IMR-90 (cell line): Measurements from ENCODE around the gene POLR2L. TPM values are rescaled to one million over a fixed set of nuclear protein-coding genes. Genes with fewer than 3 reads are reported as not detected.

Experiments
- ATAC-seq: fragments of 200-7000 bp; cut with Tn5 transposase; 2 replicates; pipeline ENCODE4 v1.9.1; 2020; ENCODE audit warnings: low read depth, mild to moderate bottlenecking, moderate library complexity
- BruUV-seq: library from RNA; stranded (reverse); fragments of 400-500 nt; replicated peaks from 2 replicates; lab custom pipeline; 2021; lab: Mats Ljungman, UMichigan
- CTCF ChIA-PET: fragments of 300-600 bp; formaldehyde crosslinking; extraction: SDS; loops from one replicate; lab custom pipeline; 2021; ENCODE audit warnings: antibody characterized with exemption; lab: Yijun Ruan, JAX
- POLR2A ChIA-PET: fragments of 300-600 bp; sonication (Branson Sonifier 250); formaldehyde crosslinking; loops from one replicate; lab custom pipeline; 2022; ENCODE audit warnings: antibody characterized with exemption; ENCODE audit not compliant: unreplicated experiment; lab: Charles Lee
- DNase-seq: peaks from one replicate; pipeline ENCODE4 v3.0.0; 2013
- H2AFZ ChIP-seq: replicated peaks from 2 replicates; pipeline ENCODE3; 2013; ENCODE audit warnings: low read length, mild to moderate bottlenecking; ENCODE audit not compliant: poor library complexity
- H2AK5ac ChIP-seq: 2 replicates; pipeline ENCODE4 v1.6.1; 2013; ENCODE audit warnings: low read depth, low read length, inconsistent platforms
- H2AK9ac ChIP-seq: replicated peaks from 2 replicates; pipeline ENCODE3; 2013; ENCODE audit warnings: mild to moderate bottlenecking, low read depth, low read length, moderate library complexity; ENCODE audit not compliant: poor library complexity
- H2BK120ac ChIP-seq: 2 replicates; pipeline ENCODE4 v1.6.1; 2013; ENCODE audit warnings: low read depth, low read length, inconsistent platforms
- H2BK15ac ChIP-seq: 3 replicates; pipeline ENCODE4 v1.6.1; 2013; ENCODE audit warnings: low read depth, low read length, inconsistent platforms
- H2BK20ac ChIP-seq: 2 replicates; pipeline ENCODE4 v1.6.1; 2013; ENCODE audit warnings: low read depth, mild to moderate bottlenecking, inconsistent platforms, low read length, moderate library complexity
- H2BK5ac ChIP-seq: 2 replicates; pipeline ENCODE4 v1.6.1; 2013; ENCODE audit warnings: mild to moderate bottlenecking, low read depth, low read length, inconsistent platforms; ENCODE audit not compliant: poor library complexity, severe bottlenecking
- H3K14ac ChIP-seq: replicated peaks from 2 replicates; pipeline ENCODE4 v1.6.1; 2013; ENCODE audit warnings: low read depth, low read length, inconsistent platforms
- H3K18ac ChIP-seq: 2 replicates; pipeline ENCODE4 v1.6.1; 2013; ENCODE audit warnings: low read depth, low read length, control low read depth
- H3K23ac ChIP-seq: 2 replicates; pipeline ENCODE4 v1.6.1; 2013; ENCODE audit warnings: low read depth, low read length, inconsistent platforms
- H3K27ac ChIP-seq: 2 replicates; pipeline ENCODE4 v1.5.1; 2013; ENCODE audit warnings: mild to moderate bottlenecking, control low read depth, low read length; ENCODE audit not compliant: insufficient read depth
- H3K27me3 ChIP-seq: 2 replicates; pipeline ENCODE4 v1.6.1; 2013; ENCODE audit warnings: low read length; ENCODE audit not compliant: control insufficient read depth, insufficient read depth
- H3K36me3 ChIP-seq: 2 replicates; pipeline ENCODE4 v1.6.1; 2013; ENCODE audit warnings: low read length, mixed read lengths; ENCODE audit not compliant: control insufficient read depth, insufficient read depth
- H3K4ac ChIP-seq: 2 replicates; pipeline ENCODE4 v1.6.1; 2013; ENCODE audit warnings: low read depth, low read length, inconsistent platforms
- H3K4me1 ChIP-seq: 2 replicates; pipeline ENCODE4 v1.6.1; 2013; ENCODE audit warnings: low read length, mixed read lengths; ENCODE audit not compliant: control insufficient read depth, insufficient read depth
- H3K4me2 ChIP-seq: 2 replicates; pipeline ENCODE4 v1.6.1; 2013; ENCODE audit warnings: low read depth, mild to moderate bottlenecking, control low read depth, low read length, moderate library complexity
- H3K4me3 ChIP-seq: 2 replicates; pipeline ENCODE4 v1.5.1; 2013; ENCODE audit warnings: low read depth, mild to moderate bottlenecking, control low read depth, low read length, moderate library complexity; ENCODE audit not compliant: insufficient read depth
- H3K56ac ChIP-seq: 2 replicates; pipeline ENCODE4 v1.6.1; 2013; ENCODE audit warnings: low read length, inconsistent platforms; ENCODE audit not compliant: insufficient read depth; ENCODE audit errors: extremely low read depth
- H3K79me1 ChIP-seq, 2 experiments: 2 replicates each; pipeline ENCODE4 v1.6.1; 2013; ENCODE audit warnings: low read length in 2 of 2, inconsistent platforms in 1 of 2, low read depth in 1 of 2
- H3K9ac ChIP-seq: 2 replicates; pipeline ENCODE4 v1.6.1; 2013; ENCODE audit warnings: low read depth, low read length, control low read depth
- H3K9me1 ChIP-seq: 2 replicates; pipeline ENCODE4 v1.6.1; 2013; ENCODE audit warnings: low read length, inconsistent platforms; ENCODE audit not compliant: insufficient read depth
- H3K9me3 ChIP-seq: 2 replicates; pipeline ENCODE4 v1.6.1; 2013; ENCODE audit warnings: low read length; ENCODE audit not compliant: control insufficient read depth, insufficient read depth
- H4K20me1 ChIP-seq: 2 replicates; pipeline ENCODE4 v1.6.1; 2013; ENCODE audit warnings: low read length, inconsistent platforms; ENCODE audit not compliant: insufficient read depth
- H4K5ac ChIP-seq: 2 replicates; pipeline ENCODE4 v1.6.1; 2013; ENCODE audit warnings: mild to moderate bottlenecking, low read depth, low read length, control low read depth
- H4K8ac ChIP-seq, 2 experiments: 2 replicates each; pipeline ENCODE4 v1.6.1; 2013; ENCODE audit warnings: low read depth in 2 of 2, low read length in 2 of 2, control low read depth in 1 of 2, inconsistent platforms in 1 of 2
- H4K91ac ChIP-seq: 2 replicates; pipeline ENCODE4 v1.6.1; 2013; ENCODE audit warnings: low read depth, low read length, inconsistent platforms; ENCODE audit not compliant: insufficient read depth
- BHLHE40 ChIP-seq: fragments of 150-350 bp; IDR thresholded peaks from 2 replicates; pipeline ENCODE4 v1.6.1; 2016; ENCODE audit warnings: mild to moderate bottlenecking, low read depth, low read length
- CEBPB ChIP-seq: IDR thresholded peaks from 2 replicates; pipeline ENCODE4 v1.6.1; 2012; ENCODE audit warnings: low read depth, low read length, improper control_type of control experiment
- CHD1 ChIP-seq: IDR thresholded peaks from 2 replicates; pipeline ENCODE4 v1.6.1; 2012; ENCODE audit warnings: low read depth, low read length, improper control_type of control experiment
- CTCF ChIP-seq: conservative IDR thresholded peaks from 2 replicates; pipeline ENCODE4 v1.5.1; 2012; ENCODE audit warnings: mild to moderate bottlenecking, low read depth, low read length, improper control_type of control experiment
- ELK1 ChIP-seq: fragments of 150-350 bp; IDR thresholded peaks from 2 replicates; pipeline ENCODE4 v1.6.1; 2016; ENCODE audit warnings: low read depth, mild to moderate bottlenecking, low read length, moderate library complexity, borderline replicate concordance
- FOS ChIP-seq: fragments of 150-350 bp; IDR thresholded peaks from 2 replicates; pipeline ENCODE4 v1.6.1; 2016; ENCODE audit warnings: low read depth, low read length
- MAZ ChIP-seq: IDR thresholded peaks from 2 replicates; pipeline ENCODE4 v1.6.1; 2012; ENCODE audit warnings: low read depth, mild to moderate bottlenecking, low read length, improper control_type of control experiment, moderate library complexity, borderline replicate concordance
- MXI1 ChIP-seq: IDR thresholded peaks from 2 replicates; pipeline ENCODE4 v1.6.1; 2012; ENCODE audit warnings: low read depth, mild to moderate bottlenecking, low read length, moderate library complexity, borderline replicate concordance
- NFE2L2 ChIP-seq: fragments of 150-350 bp; IDR thresholded peaks from 2 replicates; pipeline ENCODE4 v1.6.1; 2016; ENCODE audit warnings: low read depth, mild to moderate bottlenecking, low read length
- POLR2A ChIP-seq: IDR thresholded peaks from 2 replicates; pipeline ENCODE4 v1.6.1; 2012; ENCODE audit warnings: mild to moderate bottlenecking, low read depth, low read length
- RAD21 ChIP-seq: IDR thresholded peaks from 2 replicates; pipeline ENCODE4 v1.6.1; 2012; ENCODE audit warnings: low read length, improper control_type of control experiment
- RFX5 ChIP-seq: IDR thresholded peaks from 2 replicates; pipeline ENCODE4 v1.8.0; 2012; ENCODE audit warnings: low read depth, mild to moderate bottlenecking, low read length, moderate library complexity
- SMC3 ChIP-seq: fragments of 150-350 bp; IDR thresholded peaks from 2 replicates; pipeline ENCODE4 v1.6.1; 2016; ENCODE audit warnings: low read depth, mild to moderate bottlenecking, antibody characterized with exemption, low read length, moderate library complexity
- WGBS, 2 experiments: methylation state at CpG; one replicate each; pipeline versions ENCODE4 v1.1.5 to v1.1.7; 2013; ENCODE audit warnings: missing lambda C conversion rate in 2 of 2; ENCODE audit not compliant: insufficient read length in 1 of 2; ENCODE audit errors: extremely low coverage in 2 of 2; 5-methylcytosine and 5-hydroxymethylcytosine counted together
- dilution Hi-C: fragments of 300-500 bp; cut with HindIII; formaldehyde crosslinking; loops from one replicate; pipeline ENCODE4 v1.14.3; 2018; ENCODE audit warnings: low sequenced_read_pairs; ENCODE audit not compliant: unreplicated experiment
- in situ Hi-C: fragments of 300-500 bp; cut with MboI; formaldehyde crosslinking; loops from 3 replicates; pipeline ENCODE4 v1.14.3; 2019; ENCODE audit warnings: low sequenced_read_pairs, inconsistent platforms, mixed read lengths
- intact Hi-C: fragments of 100-400 bp; cut with micrococcal nuclease; formaldehyde crosslinking; loops from 2 replicates; pipeline ENCODE4 v1.10.0; 2022
- polyA plus RNA-seq, 3 experiments: library from polyadenylated mRNA; depleted of rRNA; stranded (reverse); fragments of >200 nt; gene quantifications; 2 replicates each; pipeline ENCODE4 v1.2.3, GENCODE V29; 2012; ENCODE audit warnings: low replicate concordance in 1 of 3
- total RNA-seq: library from RNA; depleted of rRNA; stranded (reverse); fragments of >200 nt; gene quantifications from 2 replicates; pipeline ENCODE4 v1.2.3, GENCODE V29; 2012
- TF ChIP-seq, protein P1 (sequence below): fragments of 150-350 bp; IDR thresholded peaks from 2 replicates; pipeline ENCODE4 v1.6.1; 2017; ENCODE audit warnings: mild to moderate bottlenecking, antibody characterized with exemption, low read length, low read depth

The POLR2L gene
- total and polyA plus RNA-seq, 2 of the 4 experiments (the other 2 are of a cell fraction), result 44.4 to 416 TPM

DNA sequence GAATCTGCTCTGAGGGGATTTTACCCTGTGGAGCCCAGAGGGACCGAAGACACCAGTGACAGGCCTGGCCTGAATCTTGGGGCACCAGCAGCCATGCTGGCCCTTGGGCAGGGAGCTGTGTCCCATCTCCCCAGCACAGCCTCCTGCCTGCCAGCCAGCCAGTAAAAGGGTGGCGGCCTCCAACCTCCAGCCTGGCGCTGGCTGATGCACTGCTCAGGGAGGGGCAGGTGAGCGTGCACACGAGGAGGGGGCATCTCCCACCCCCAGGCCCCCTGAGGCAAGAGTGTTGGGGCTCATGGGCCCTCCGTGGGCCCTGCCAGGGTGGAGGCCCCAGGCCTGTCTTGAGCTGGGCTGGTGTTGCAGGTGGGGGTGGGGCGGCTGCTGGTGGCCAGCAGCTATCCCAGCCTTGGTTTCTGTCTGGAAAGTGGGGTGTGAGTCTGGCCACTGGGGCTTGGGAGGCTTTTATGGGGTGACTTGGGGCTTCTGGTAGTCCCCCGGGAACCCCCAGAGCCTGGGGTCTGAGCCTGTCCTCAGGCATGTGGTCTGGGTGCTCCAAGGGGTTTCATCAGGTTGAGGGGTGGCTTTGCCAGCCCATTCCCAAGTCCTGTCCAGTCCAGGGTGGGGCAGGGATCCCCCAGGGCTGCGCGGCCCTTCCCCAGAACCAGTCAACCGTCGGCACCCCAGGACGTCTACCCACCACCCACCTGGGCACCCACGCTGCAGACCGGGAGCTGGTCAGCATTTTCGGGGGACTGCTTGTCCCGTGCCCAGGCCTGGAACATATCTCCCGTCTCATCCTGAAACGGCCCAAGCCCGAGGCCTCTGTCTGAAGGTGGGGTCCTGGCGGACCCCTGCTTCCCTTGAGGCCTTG is 18.1 kb upstream of the POLR2L start:
- Histone ChIP-seq H3K36me3 (peaks cover 31% of the 10 kb centered on the region), H2AK9ac (peak overlapping the region; percentile 53), H2BK15ac (no peak overlapping the region), H3K14ac (no peak overlapping the region), H3K27ac (no peak overlapping the region), H2BK5ac (no peak overlapping the region), H3K4me2 (no peak overlapping the region; the same call in 1 of the 2 replicates), H3K9me1 (peaks cover 3% of the 10 kb centered on the region; the same call in 1 of the 2 replicates), H3K4me1 (peaks cover 12% of the 10 kb centered on the region), H4K20me1 (peaks cover 60% of the 10 kb centered on the region), H3K27me3 (no peaks in the 10 kb centered on the region), H4K91ac (no peak overlapping the region), H2AK5ac (peak overlapping the region; percentile 31; the same call in 1 of the 2 replicates), H3K23ac (no peak overlapping the region), H3K4me3 (no peak overlapping the region), H3K18ac (no peak overlapping the region), H3K9ac (no peak overlapping the region), H2BK20ac (no peak overlapping the region), H3K56ac (no peak overlapping the region), H3K4ac (no peak overlapping the region), H3K9me3 (no peaks in the 10 kb centered on the region), H3K79me1 (peaks cover 24 to 81% of the 10 kb centered on the region in 2 experiments), H4K5ac (no peak overlapping the region), H2AFZ (no peak overlapping the region), H4K8ac (0 out of 4 replicates have a peak overlapping the region, but pooled peaks of 1 of the 2 experiments have one; percentile 57), H2BK120ac (no peak overlapping the region)
- WGBS, 2 experiments, result 83% methylated on average over 11 of the region's 21 CpGs; no CpG with 5 or more reads in 1 of the 2 experiments
- DNase-seq (no peak), ATAC-seq (no peak)
- intact Hi-C loops, result no loop called here
- no TSS peak for BruUV-seq
- ChIA-PET CTCF (interaction anchor here (0.6 kb wide), 1 partner anchor 38 kb away, joined by 3 read pairs; no protein-coding TSS in a partner anchor), POLR2A (interaction anchor here (0.6 to 1.3 kb wide), 2 partner anchors 16 to 723 kb away, joined by 3 to 12 read pairs; no protein-coding TSS in a partner anchor)
- in situ Hi-C loops, result no loop called here
- dilution Hi-C loops, result no loop called here
- TF ChIP-seq CEBPB (no peak), NFE2L2 (no peak), BHLHE40 (no peak), POLR2A (no peak), ELK1 (no peak), FOS (no peak), RAD21 (no peak), MAZ (no peak), CTCF (no peak), RFX5 (no peak), CHD1 (no peak), SMC3 (no peak), MXI1 (no peak)
- TF ChIP-seq, protein P1, sequence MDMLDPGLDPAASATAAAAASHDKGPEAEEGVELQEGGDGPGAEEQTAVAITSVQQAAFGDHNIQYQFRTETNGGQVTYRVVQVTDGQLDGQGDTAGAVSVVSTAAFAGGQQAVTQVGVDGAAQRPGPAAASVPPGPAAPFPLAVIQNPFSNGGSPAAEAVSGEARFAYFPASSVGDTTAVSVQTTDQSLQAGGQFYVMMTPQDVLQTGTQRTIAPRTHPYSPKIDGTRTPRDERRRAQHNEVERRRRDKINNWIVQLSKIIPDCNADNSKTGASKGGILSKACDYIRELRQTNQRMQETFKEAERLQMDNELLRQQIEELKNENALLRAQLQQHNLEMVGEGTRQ, result no peak
